A673 (cell line): ENCODE data around the gene CSPG4.

Experiments
- EZH2 ChIP-seq: fragments of 200-600 bp; sonication (generic); IDR thresholded peaks from 2 replicates; pipeline ENCODE4 v1.6.1; 2017; ENCODE audit warnings: borderline replicate concordance, low read depth, mild to moderate bottlenecking, mixed read lengths, antibody characterized with exemption, low read length; ENCODE audit not compliant: poor library complexity, severe bottlenecking
- TF ChIP-seq, protein P1 (sequence below): fragments of 300-800, 200-600 bp; sonication (generic); conservative IDR thresholded peaks from 2 replicates; pipeline ENCODE4 v1.5.1; 2017; ENCODE audit warnings: low read depth, mild to moderate bottlenecking, antibody characterized with exemption, low read length, moderate library complexity, mixed read lengths

DNA sequence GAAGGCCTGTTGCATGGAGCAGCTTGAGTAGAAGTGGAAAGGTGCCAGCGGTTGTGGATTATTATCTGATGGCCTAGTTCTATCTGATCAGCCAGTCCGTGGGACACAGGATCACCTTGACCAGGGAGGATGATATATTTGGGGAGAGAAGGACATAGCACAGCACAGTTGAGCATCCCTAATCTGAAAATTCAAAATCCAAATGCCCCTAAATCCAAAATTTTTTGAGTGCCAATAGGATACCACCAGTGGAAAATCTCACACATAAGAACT is 6.0 kb downstream of the CSPG4 start:
- TF ChIP-seq, protein P1, sequence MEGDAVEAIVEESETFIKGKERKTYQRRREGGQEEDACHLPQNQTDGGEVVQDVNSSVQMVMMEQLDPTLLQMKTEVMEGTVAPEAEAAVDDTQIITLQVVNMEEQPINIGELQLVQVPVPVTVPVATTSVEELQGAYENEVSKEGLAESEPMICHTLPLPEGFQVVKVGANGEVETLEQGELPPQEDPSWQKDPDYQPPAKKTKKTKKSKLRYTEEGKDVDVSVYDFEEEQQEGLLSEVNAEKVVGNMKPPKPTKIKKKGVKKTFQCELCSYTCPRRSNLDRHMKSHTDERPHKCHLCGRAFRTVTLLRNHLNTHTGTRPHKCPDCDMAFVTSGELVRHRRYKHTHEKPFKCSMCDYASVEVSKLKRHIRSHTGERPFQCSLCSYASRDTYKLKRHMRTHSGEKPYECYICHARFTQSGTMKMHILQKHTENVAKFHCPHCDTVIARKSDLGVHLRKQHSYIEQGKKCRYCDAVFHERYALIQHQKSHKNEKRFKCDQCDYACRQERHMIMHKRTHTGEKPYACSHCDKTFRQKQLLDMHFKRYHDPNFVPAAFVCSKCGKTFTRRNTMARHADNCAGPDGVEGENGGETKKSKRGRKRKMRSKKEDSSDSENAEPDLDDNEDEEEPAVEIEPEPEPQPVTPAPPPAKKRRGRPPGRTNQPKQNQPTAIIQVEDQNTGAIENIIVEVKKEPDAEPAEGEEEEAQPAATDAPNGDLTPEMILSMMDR: no peak
- TF ChIP-seq EZH2: no peak
